Trophoblast cell (in vitro differentiated cells and primary cell): ENCODE results near the gene TNFAIP3. TPM values are rescaled to one million over a fixed set of nuclear protein-coding genes. Genes with fewer than 3 reads are reported as not detected.

ENCODE experiments used
- DNase-seq, 2 donors: peaks; one replicate each; pipeline ENCODE4 v3.0.0-alpha.2; 2016
- H2AFZ ChIP-seq: 2 replicates; pipeline ENCODE4 v1.6.1; 2013; ENCODE audit warnings: low read length, moderate library complexity, mild to moderate bottlenecking; ENCODE audit not compliant: insufficient read depth, poor library complexity
- H2AK5ac ChIP-seq: 2 replicates; pipeline ENCODE4 v1.6.1; 2013; ENCODE audit warnings: mild to moderate bottlenecking, low read length
- H2BK120ac ChIP-seq: 2 replicates; pipeline ENCODE4 v1.6.1; 2013; ENCODE audit warnings: low read length, mild to moderate bottlenecking, moderate library complexity; ENCODE audit not compliant: insufficient read depth, poor library complexity
- H2BK12ac ChIP-seq: 2 replicates; pipeline ENCODE4 v1.6.1; 2013; ENCODE audit warnings: mild to moderate bottlenecking, low read length, moderate library complexity
- H2BK5ac ChIP-seq: 2 replicates; pipeline ENCODE4 v1.6.1; 2013; ENCODE audit warnings: low read length, low read depth, moderate library complexity, mild to moderate bottlenecking; ENCODE audit not compliant: poor library complexity
- H3K14ac ChIP-seq: 2 replicates; pipeline ENCODE4 v1.6.1; 2013; ENCODE audit warnings: mild to moderate bottlenecking, low read length
- H3K18ac ChIP-seq: 2 replicates; pipeline ENCODE4 v1.6.1; 2013; ENCODE audit warnings: mild to moderate bottlenecking, low read length
- H3K23ac ChIP-seq: 2 replicates; pipeline ENCODE4 v1.6.1; 2013; ENCODE audit warnings: low read length
- H3K27ac ChIP-seq: 2 replicates; pipeline ENCODE4 v1.5.1; 2013; ENCODE audit warnings: low read depth, mild to moderate bottlenecking, inconsistent platforms, low read length, moderate library complexity
- H3K27me3 ChIP-seq: 2 replicates; pipeline ENCODE4 v1.6.1; 2013; ENCODE audit warnings: inconsistent platforms, mild to moderate bottlenecking, low read length, moderate library complexity; ENCODE audit not compliant: insufficient read depth
- H3K36me3 ChIP-seq, 2 experiments: 1 replicate in 1 of 2; 2 replicates in 1 of 2; pipeline ENCODE4 v1.6.1; 2013; ENCODE audit warnings: low read length in 2 of 2, mild to moderate bottlenecking in 2 of 2, moderate library complexity in 1 of 2; ENCODE audit not compliant: insufficient read depth in 2 of 2, control insufficient read depth in 1 of 2
- H3K4ac ChIP-seq: 2 replicates; pipeline ENCODE4 v1.6.1; 2013; ENCODE audit warnings: low read depth, mild to moderate bottlenecking, low read length, moderate library complexity
- H3K4me1 ChIP-seq, 2 experiments: 1 replicate in 1 of 2; 2 replicates in 1 of 2; pipeline ENCODE4 v1.6.1; 2013; ENCODE audit warnings: low read length in 2 of 2, mild to moderate bottlenecking in 2 of 2, moderate library complexity in 1 of 2; ENCODE audit not compliant: insufficient read depth in 2 of 2, control insufficient read depth in 1 of 2
- H3K4me2 ChIP-seq: 2 replicates; pipeline ENCODE4 v1.6.1; 2013; ENCODE audit warnings: inconsistent platforms, mild to moderate bottlenecking, low read length, moderate library complexity
- H3K4me3 ChIP-seq: 2 replicates; pipeline ENCODE4 v1.5.1; 2013; ENCODE audit warnings: mild to moderate bottlenecking, low read depth, low read length, inconsistent platforms
- H3K79me1 ChIP-seq: one replicate; pipeline ENCODE4 v1.6.1; 2013; ENCODE audit warnings: low read length
- H3K79me2 ChIP-seq: 2 replicates; pipeline ENCODE4 v1.6.1; 2013; ENCODE audit warnings: low read length, mild to moderate bottlenecking; ENCODE audit not compliant: control insufficient read depth, insufficient read depth, poor library complexity
- H3K9ac ChIP-seq: 2 replicates; pipeline ENCODE4 v1.6.1; 2013; ENCODE audit warnings: mild to moderate bottlenecking, low read length
- H3K9me3 ChIP-seq: 2 replicates; pipeline ENCODE4 v1.6.1; 2013; ENCODE audit warnings: low read depth, mild to moderate bottlenecking, control low read depth, inconsistent platforms, low read length; ENCODE audit not compliant: insufficient read depth
- H4K12ac ChIP-seq: 2 replicates; pipeline ENCODE4 v1.6.1; 2013; ENCODE audit warnings: low read depth, mild to moderate bottlenecking, low read length, moderate library complexity
- H4K8ac ChIP-seq: 2 replicates; pipeline ENCODE4 v1.6.1; 2013; ENCODE audit warnings: low read depth, mild to moderate bottlenecking, low read length, moderate library complexity
- H4K91ac ChIP-seq: one replicate; pipeline ENCODE4 v1.6.1; 2013; ENCODE audit warnings: low read depth, mild to moderate bottlenecking, low read length, moderate library complexity
- WGBS: extraction: QIAGEN DNeasy Blood & Tissue Kit; methylation state at CpG from one replicate; pipeline ENCODE4 v1.1.7; 2013; ENCODE audit warnings: missing lambda C conversion rate; ENCODE audit not compliant: insufficient read length, insufficient coverage; ENCODE audit errors: extremely low coverage; 5-methylcytosine and 5-hydroxymethylcytosine counted together
- polyA plus RNA-seq: library from polyadenylated mRNA; stranded (reverse); fragments of 200-250 nt; gene quantifications from 2 replicates; pipeline ENCODE4 v1.2.3, GENCODE V29; 2013

TNFAIP3 gene
- polyA plus RNA-seq, result 59.7 and 64.7 TPM in 2 replicates

GRCh38 chr6:137866914-137867684, at the start of gene TNFAIP3:
TSS of gene TNFAIP3 (plus strand) at chr6:137867259. CDS start at chr6:137871228, 3,969 bp downstream.
- H3K4ac ChIP-seq, result peak within 1 kb of the TSS; percentile 88
- DNase-seq, result peak; percentile 96 to 99
- H2BK120ac ChIP-seq, result peak within 1 kb of the TSS; percentile 89
- H3K4me3 ChIP-seq, result peak within 1 kb of the TSS; percentile 86
- H3K36me3 ChIP-seq, result peaks cover 0 to 3% of the 10 kb centered on the region in 2 experiments
- H3K4me2 ChIP-seq, result peak within 1 kb of the TSS; percentile 91
- peak within 1 kb of the TSS; percentile 94 for H3K14ac ChIP-seq
- peak within 1 kb of the TSS; percentile 85 for H2AFZ ChIP-seq
- peak within 1 kb of the TSS; percentile 88 for H3K27ac ChIP-seq
- H3K9ac ChIP-seq, result peak within 1 kb of the TSS; percentile 80
- peak within 1 kb of the TSS; percentile 33 for H2BK12ac ChIP-seq
- peak within 1 kb of the TSS; percentile 84 for H4K12ac ChIP-seq
- H3K4me1 ChIP-seq, result peaks cover 9 to 18% of the 10 kb centered on the region in 2 experiments
- peak within 1 kb of the TSS; percentile 86 for H2BK5ac ChIP-seq
- H3K9me3 ChIP-seq, result no peaks in the 10 kb centered on the region
- peaks cover 15% of the 10 kb centered on the region for H3K79me2 ChIP-seq
- H3K18ac ChIP-seq, result peak within 1 kb of the TSS; percentile 94
- peak within 1 kb of the TSS; percentile 80 for H2AK5ac ChIP-seq
- H3K79me1 ChIP-seq, result peaks cover 19% of the 10 kb centered on the region
- no CpG with 5 or more reads among the region's 87 CpGs for WGBS
- H4K8ac ChIP-seq, result peak within 1 kb of the TSS; percentile 89
- peak within 1 kb of the TSS; percentile 96 for H4K91ac ChIP-seq
- H3K27me3 ChIP-seq, result no peaks in the 10 kb centered on the region
- H3K23ac ChIP-seq, result no peak within 1 kb of the TSS

GRCh38 chr6:137818440-137818839, 48.6 kb upstream of the TNFAIP3 start:
- no CpG with 5 or more reads among the region's 3 CpGs for WGBS
- Histone ChIP-seq H4K12ac (no peak overlapping the region), H2BK120ac (no peak overlapping the region), H3K4me1 (no peaks in the 10 kb centered on the region), H3K79me2 (no peaks in the 10 kb centered on the region), H2BK5ac (no peak overlapping the region), H3K36me3 (no peaks in the 10 kb centered on the region), H3K4me2 (no peak overlapping the region), H3K79me1 (no peaks in the 10 kb centered on the region), H3K9me3 (no peaks in the 10 kb centered on the region), H2AK5ac (peak overlapping the region; percentile 86), H3K27me3 (no peaks in the 10 kb centered on the region), H3K18ac (no peak overlapping the region), H4K8ac (no peak overlapping the region), H2BK12ac (no peak overlapping the region), H3K4ac (no peak overlapping the region), H4K91ac (no peak overlapping the region), H3K14ac (no peak overlapping the region), H3K27ac (no peak overlapping the region), H3K4me3 (no peak overlapping the region), H3K23ac (no peak overlapping the region), H3K9ac (no peak overlapping the region), H2AFZ (peak overlapping the region; percentile 54)
- no peak for DNase-seq

GRCh38 chr6:137819740-137820139, 47.3 kb upstream of the TNFAIP3 start:
- Histone ChIP-seq H3K4ac (no peak overlapping the region), H3K9ac (no peak overlapping the region), H3K4me3 (no peak overlapping the region), H3K4me1 (peaks cover 0 to 5% of the 10 kb centered on the region in 2 experiments), H2AFZ (no peak overlapping the region), H2BK12ac (no peak overlapping the region), H3K27ac (no peak overlapping the region), H4K91ac (no peak overlapping the region), H3K79me1 (no peaks in the 10 kb centered on the region), H2BK5ac (no peak overlapping the region), H3K14ac (no peak overlapping the region), H3K18ac (no peak overlapping the region), H3K36me3 (no peaks in the 10 kb centered on the region), H3K23ac (no peak overlapping the region), H2BK120ac (no peak overlapping the region), H3K79me2 (no peaks in the 10 kb centered on the region), H3K27me3 (no peaks in the 10 kb centered on the region), H3K4me2 (no peak overlapping the region), H4K12ac (no peak overlapping the region), H4K8ac (no peak overlapping the region), H3K9me3 (no peaks in the 10 kb centered on the region), H2AK5ac (no peak overlapping the region)
- DNase-seq, result no peak
- no CpG with 5 or more reads among the region's 2 CpGs for WGBS

GRCh38 chr6:137820425-137820824, 46.6 kb upstream of the TNFAIP3 start:
- Histone ChIP-seq H4K91ac (no peak overlapping the region), H3K14ac (no peak overlapping the region), H3K36me3 (no peaks in the 10 kb centered on the region), H3K4ac (no peak overlapping the region), H3K4me2 (no peak overlapping the region), H4K8ac (no peak overlapping the region), H3K79me2 (no peaks in the 10 kb centered on the region), H3K4me1 (peaks cover 0 to 5% of the 10 kb centered on the region in 2 experiments), H3K18ac (no peak overlapping the region), H3K79me1 (no peaks in the 10 kb centered on the region), H3K9ac (no peak overlapping the region), H4K12ac (no peak overlapping the region), H2BK12ac (no peak overlapping the region), H3K23ac (no peak overlapping the region), H2BK120ac (no peak overlapping the region), H2BK5ac (no peak overlapping the region), H3K27me3 (no peaks in the 10 kb centered on the region), H3K9me3 (no peaks in the 10 kb centered on the region), H2AFZ (no peak overlapping the region), H3K4me3 (no peak overlapping the region), H3K27ac (no peak overlapping the region), H2AK5ac (no peak overlapping the region)
- DNase-seq, result no peak
- WGBS, result no CpG with 5 or more reads among the region's 2 CpGs
